Left lung (tissue), 10 donors: ENCODE data around the gene FAM180A. TPM values are rescaled to one million over a fixed set of nuclear protein-coding genes. Genes with fewer than 3 reads are reported as not detected.
A peak's percentile ranks its signal among the peaks of the same experiment; 100 is the strongest.

ENCODE experiments used
- ATAC-seq: fragments of 200-7000 bp; cut with Tn5 transposase; one replicate; pipeline ENCODE4 v1.9.1; 2020; ENCODE audit warnings: moderate library complexity
- DNase-seq, 4 donors: peaks; one replicate each; pipeline ENCODE4 v3.0.0-alpha.2; 2013 to 2020
- H3K27ac ChIP-seq, 2 donors: fragments of 200-600 bp; sonication (generic) in 1 of 2; one replicate each; pipeline versions ENCODE4 v1.5.0 to v1.8.0; 2020 to 2021
- H3K27me3 ChIP-seq, 2 donors: fragments of 200-600 bp; sonication (generic) in 1 of 2; one replicate each; pipeline versions ENCODE4 v1.5.0 to v1.8.0; 2020 to 2021
- H3K36me3 ChIP-seq, 2 donors: fragments of 200-600 bp; sonication (generic) in 1 of 2; one replicate each; pipeline versions ENCODE4 v1.5.0 to v1.8.0; 2020 to 2021
- H3K4me1 ChIP-seq, 2 donors: fragments of 200-600 bp; one replicate each; pipeline ENCODE4 v1.8.0; 2021
- H3K4me3 ChIP-seq, 2 donors: fragments of 200-600 bp; sonication (generic) in 1 of 2; one replicate each; pipeline versions ENCODE4 v1.5.0 to v1.8.0; 2020 to 2021; ENCODE audit warnings: mild to moderate bottlenecking in 1 of 2
- H3K9me3 ChIP-seq, 2 donors: fragments of 200-600 bp; sonication (generic) in 1 of 2; one replicate each; pipeline versions ENCODE4 v1.5.0 to v1.8.0; 2020 to 2021
- intact Hi-C, 2 donors: fragments of 100-400 bp; cut with DNase I; formaldehyde crosslinking; loops; one replicate each; pipeline versions ENCODE4 v1.11.2 to v1.14.2; 2022
- polyA plus RNA-seq, 6 donors: library from polyadenylated mRNA; unstranded; fragments of 120-200 nt; gene quantifications; one replicate each; pipeline ENCODE4 v1.2.1, GENCODE V29; 2013; ENCODE audit not compliant: insufficient read length in 6 of 6
- total RNA-seq, 2 donors: library from RNA; stranded (reverse); fragmentation: NEBNext Ultra II Directional; extraction: Animal tissue kit (Norgen Biotek cat#: 25700); gene quantifications; one replicate each; pipeline ENCODE4 v1.2.1, GENCODE V29; 2021
- TF ChIP-seq, protein P1 (sequence below), 2 donors: fragments of 200-600 bp; sonication (generic) in 1 of 2; IDR thresholded peaks; one replicate each; pipeline versions ENCODE4 v1.5.0 to v1.8.0; 2021; ENCODE audit warnings: antibody characterized with exemption in 2 of 2
- donor health status: DM: no; HTN: yes; CAD: no.
- donor health status: DM: no; HTN: no; CAD: no.

Gene FAM180A
- total and polyA plus RNA-seq, 8 donors, result 0.11 to 6.8 (median 0.24) TPM; not detected in 2

DNA sequence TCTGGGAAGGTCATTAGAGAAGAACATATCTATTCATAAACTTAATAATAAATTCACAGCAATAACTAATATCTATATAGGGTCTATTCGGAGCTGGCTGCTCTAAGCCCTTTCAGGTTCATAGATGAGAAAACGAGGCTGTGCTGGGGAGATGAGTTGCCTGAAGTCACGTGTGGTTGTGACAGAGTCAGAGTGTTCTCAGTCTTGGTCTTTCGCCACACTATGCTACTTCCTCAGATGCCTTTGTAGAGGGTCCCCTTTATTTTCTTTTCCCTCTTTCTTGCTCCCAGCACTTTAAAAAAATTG is 43.7 kb upstream of the FAM180A start:
- peak overlapping the region in 1 of 2 donors; percentile 64 for H3K27ac ChIP-seq
- no peak for ATAC-seq
- TF ChIP-seq, protein P1, sequence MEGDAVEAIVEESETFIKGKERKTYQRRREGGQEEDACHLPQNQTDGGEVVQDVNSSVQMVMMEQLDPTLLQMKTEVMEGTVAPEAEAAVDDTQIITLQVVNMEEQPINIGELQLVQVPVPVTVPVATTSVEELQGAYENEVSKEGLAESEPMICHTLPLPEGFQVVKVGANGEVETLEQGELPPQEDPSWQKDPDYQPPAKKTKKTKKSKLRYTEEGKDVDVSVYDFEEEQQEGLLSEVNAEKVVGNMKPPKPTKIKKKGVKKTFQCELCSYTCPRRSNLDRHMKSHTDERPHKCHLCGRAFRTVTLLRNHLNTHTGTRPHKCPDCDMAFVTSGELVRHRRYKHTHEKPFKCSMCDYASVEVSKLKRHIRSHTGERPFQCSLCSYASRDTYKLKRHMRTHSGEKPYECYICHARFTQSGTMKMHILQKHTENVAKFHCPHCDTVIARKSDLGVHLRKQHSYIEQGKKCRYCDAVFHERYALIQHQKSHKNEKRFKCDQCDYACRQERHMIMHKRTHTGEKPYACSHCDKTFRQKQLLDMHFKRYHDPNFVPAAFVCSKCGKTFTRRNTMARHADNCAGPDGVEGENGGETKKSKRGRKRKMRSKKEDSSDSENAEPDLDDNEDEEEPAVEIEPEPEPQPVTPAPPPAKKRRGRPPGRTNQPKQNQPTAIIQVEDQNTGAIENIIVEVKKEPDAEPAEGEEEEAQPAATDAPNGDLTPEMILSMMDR (IDR thresholded peaks at IDR 0.05), result no peak
- H3K36me3 ChIP-seq, result no peaks in the 10 kb centered on the region
- H3K27me3 ChIP-seq, result no peaks in the 10 kb centered on the region
- DNase-seq, result no peak
- peaks cover 0 to 7% of the 10 kb centered on the region in 2 donors for H3K4me1 ChIP-seq
- H3K4me3 ChIP-seq, result no peak overlapping the region
- intact Hi-C loops, result no loop called here
- H3K9me3 ChIP-seq, result no peaks in the 10 kb centered on the region

DNA sequence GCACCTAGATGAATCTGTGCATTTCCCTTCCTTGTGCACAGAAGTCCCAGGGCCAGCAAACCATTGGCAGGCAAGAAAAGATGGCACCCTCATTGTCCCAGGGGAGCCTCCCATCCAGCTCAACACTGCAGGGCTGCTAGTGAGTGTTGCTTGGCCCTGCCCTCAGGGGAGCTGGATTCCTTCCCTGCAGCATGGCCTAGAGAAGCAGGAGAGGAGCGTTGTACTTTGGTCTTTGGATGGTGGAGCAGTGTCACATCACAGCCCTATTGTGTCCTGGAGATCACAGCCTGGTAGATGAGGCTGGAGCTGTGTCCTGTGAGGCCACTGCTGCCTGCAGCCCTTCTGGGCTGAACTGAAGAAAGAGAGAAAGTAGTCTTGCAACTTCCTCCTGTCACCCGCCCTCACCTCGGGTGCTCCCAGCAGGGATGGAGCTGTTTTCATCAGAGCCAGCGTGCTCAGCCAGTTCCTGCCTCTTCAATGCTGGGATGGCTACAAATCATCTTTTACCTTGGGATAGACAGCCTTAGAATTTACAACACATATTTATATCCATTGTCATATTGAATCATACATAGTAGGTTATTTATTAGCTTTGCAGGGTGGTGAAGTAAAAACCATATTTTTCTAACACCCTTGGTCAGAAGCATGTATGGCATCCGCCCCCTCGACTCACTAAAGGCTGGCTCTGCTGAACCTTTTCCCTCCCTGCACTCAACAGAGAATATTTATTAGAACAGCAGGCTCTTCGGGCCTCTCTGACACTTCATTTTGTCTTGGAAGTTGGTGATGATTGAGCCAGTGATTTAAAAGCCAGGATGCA is 43.1 kb upstream of the FAM180A start:
- Histone ChIP-seq H3K4me3 (no peak overlapping the region), H3K27ac (peak overlapping the region in 1 of 2 donors; percentile 64), H3K27me3 (no peaks in the 10 kb centered on the region), H3K9me3 (no peaks in the 10 kb centered on the region), H3K4me1 (peaks cover 0 to 7% of the 10 kb centered on the region in 2 donors), H3K36me3 (no peaks in the 10 kb centered on the region)
- TF ChIP-seq, protein P1 (IDR thresholded peaks at IDR 0.05), result no peak
- DNase-seq, result no peak
- intact Hi-C loops, result no loop called here
- ATAC-seq, result no peak

DNA sequence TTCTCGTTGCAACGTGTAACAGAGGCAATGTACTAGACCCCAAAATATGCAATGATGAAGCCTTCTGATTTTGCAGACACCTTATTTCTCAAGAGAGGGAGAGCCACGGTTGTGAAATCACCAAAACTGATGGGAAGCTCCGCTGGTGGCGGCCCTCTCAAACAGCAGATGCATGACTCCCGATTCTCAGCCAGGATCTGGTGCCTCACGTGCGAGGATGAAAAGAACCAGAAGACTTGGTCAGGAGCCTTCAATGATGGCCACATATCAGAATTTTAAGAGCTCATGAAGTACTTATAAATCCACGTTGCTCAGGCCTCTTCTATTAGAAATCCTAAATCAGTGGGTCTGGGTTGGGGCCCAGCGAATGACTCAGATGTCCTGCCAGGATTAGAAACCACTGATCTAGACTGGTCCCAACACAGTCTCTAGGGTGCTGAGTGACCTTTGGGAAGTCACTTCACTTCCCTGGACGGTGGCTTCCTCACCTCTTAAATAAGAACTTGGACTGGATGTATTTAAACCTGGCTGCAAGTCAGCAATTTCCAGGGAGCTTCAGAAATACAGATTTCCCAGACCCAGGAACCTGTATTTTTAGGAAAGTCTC is 41.9 kb upstream of the FAM180A start:
- TF ChIP-seq, protein P1 (IDR thresholded peaks at IDR 0.05), result no peak
- Histone ChIP-seq H3K36me3 (no peaks in the 10 kb centered on the region), H3K27ac (no peak overlapping the region), H3K9me3 (no peaks in the 10 kb centered on the region), H3K4me1 (peaks cover 0 to 7% of the 10 kb centered on the region in 2 donors), H3K27me3 (no peaks in the 10 kb centered on the region), H3K4me3 (no peak overlapping the region)
- no peak for DNase-seq
- intact Hi-C loops, result no loop called here
- ATAC-seq, result no peak

DNA sequence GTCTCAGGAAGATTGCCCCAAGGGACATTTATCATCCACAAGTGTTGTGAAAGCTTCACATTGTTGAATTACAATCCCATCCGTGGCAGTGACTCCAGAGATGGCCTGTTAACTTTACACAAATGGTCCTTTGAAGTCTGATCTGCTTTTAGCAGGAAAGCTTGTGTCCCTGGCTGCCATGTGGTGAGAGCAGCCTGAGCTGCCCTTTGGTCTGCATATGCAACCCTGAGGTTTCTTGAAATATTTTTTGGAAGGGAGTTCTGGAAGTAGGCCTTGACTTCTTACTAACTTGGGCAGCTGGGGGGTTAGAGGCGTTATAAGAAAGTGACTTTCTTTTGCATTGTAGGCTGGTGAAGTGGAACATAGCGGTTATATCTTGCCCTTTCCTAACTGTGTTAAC is 41.3 kb upstream of the FAM180A start:
- no peaks in the 10 kb centered on the region for H3K27me3 ChIP-seq
- H3K4me3 ChIP-seq, result no peak overlapping the region
- H3K36me3 ChIP-seq, result no peaks in the 10 kb centered on the region
- H3K4me1 ChIP-seq, result peaks cover 0 to 7% of the 10 kb centered on the region in 2 donors
- intact Hi-C loops, result no loop called here
- TF ChIP-seq, protein P1 (IDR thresholded peaks at IDR 0.05), result no peak
- no peaks in the 10 kb centered on the region for H3K9me3 ChIP-seq
- ATAC-seq (no peak), DNase-seq (no peak)
- no peak overlapping the region for H3K27ac ChIP-seq

DNA sequence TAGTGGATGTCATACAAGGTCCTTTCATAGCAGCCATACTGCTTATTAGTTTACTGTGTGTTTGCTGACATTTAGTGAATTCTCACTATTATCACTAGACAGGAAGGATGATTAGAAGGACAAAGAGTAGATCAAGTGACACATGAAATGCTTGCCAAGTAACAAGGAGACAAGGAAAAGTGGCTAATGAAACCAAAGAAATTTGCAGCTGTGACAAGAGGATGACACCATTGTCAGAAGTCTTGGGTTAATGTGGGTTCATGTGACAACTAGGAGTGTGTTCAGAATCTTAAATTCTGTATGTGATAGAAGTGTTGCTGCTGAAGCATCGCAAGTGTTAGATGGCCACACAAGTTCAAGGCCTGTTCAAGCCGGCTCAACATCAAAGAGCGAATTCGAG is 40.8 kb upstream of the FAM180A start:
- no peak overlapping the region for H3K27ac ChIP-seq
- TF ChIP-seq, protein P1 (IDR thresholded peaks at IDR 0.05), result no peak
- no peaks in the 10 kb centered on the region for H3K27me3 ChIP-seq
- no peaks in the 10 kb centered on the region for H3K36me3 ChIP-seq
- H3K4me1 ChIP-seq, result peaks cover 0 to 7% of the 10 kb centered on the region in 2 donors
- ATAC-seq (no peak), DNase-seq (no peak)
- no peaks in the 10 kb centered on the region for H3K9me3 ChIP-seq
- intact Hi-C loops, result no loop called here
- no peak overlapping the region for H3K4me3 ChIP-seq
